ENCODE data around the gene MED22. TPM values are rescaled to one million over a fixed set of nuclear protein-coding genes. Genes with fewer than 3 reads are reported as not detected.
A peak's percentile ranks its signal among the peaks of the same experiment; 100 is the strongest.
"Not testable (repeated sequence)": the region's sequence is repeated elsewhere in the genome, so short reads cannot be mapped to it uniquely, and the experiment has no call there.

MED22 gene
- total RNA-seq, 4 donors from 2014 or later = 12.3 to 31.1 (median 26.9) TPM

GRCh38 chr9:133329306-133330156 is 18.4 kb downstream of the MED22 start:
- 48 to 52% methylated on average over 21 of the region's 21 CpGs for WGBS, 2 donors
- intact Hi-C loops (cut with DNase I; ENCODE audit: low total_unique reads) = loop anchor here (10.0 kb wide), 1 partner anchor 145 kb away; no protein-coding TSS in a partner anchor
- not testable (repeated sequence) for H3K4me3 ChIP-seq (ENCODE audit: low read depth, poor library complexity, severe bottlenecking)
- DNase-seq (ENCODE audit: low spot score in 2 of 2) = peak in 1 of 2 donors; percentile 84
- TF ChIP-seq CTCF (IDR thresholded peaks at IDR 0.05) = peak in 1 of 3 donors; percentile 17

GRCh38 chr9:133327834-133328484 is 20.0 kb downstream of the MED22 start:
- H3K4me3 ChIP-seq (ENCODE audit: low read depth, poor library complexity, severe bottlenecking) = no peak overlapping the region
- TF ChIP-seq POLR2A (IDR thresholded peaks at IDR 0.05) = no peak
- no peak for TF ChIP-seq CTCF (IDR thresholded peaks at IDR 0.05)
- DNase-seq (ENCODE audit: low spot score in 2 of 2) = peak in 1 of 2 donors; percentile 70
- 92% methylated on average over 10 of the region's 10 CpGs for WGBS, 2 donors
- intact Hi-C loops (cut with DNase I; ENCODE audit: low total_unique reads) = no loop called here

- H3K4me3 ChIP-seq (ENCODE audit: low read depth, poor library complexity, severe bottlenecking); intact Hi-C loops (cut with DNase I; ENCODE audit: low total_unique reads): not testable (repeated sequence)
- WGBS, 2 donors = 83 to 87% methylated on average over 6 of the region's 6 CpGs
- DNase-seq (ENCODE audit: low spot score in 2 of 2) = peak in 1 of 2 donors; percentile 37
Observed at GRCh38 chr9:133327021-133327420, 20.9 kb downstream of the MED22 start.

GRCh38 chr9:133323991-133324703 is 23.8 kb downstream of the MED22 start:
- WGBS, 2 donors = 86 to 90% methylated on average over 13 of the region's 13 CpGs

GRCh38 chr9:133323211-133323610 is 24.7 kb downstream of the MED22 start:
- peak in 1 of 2 donors; percentile 70 for DNase-seq (ENCODE audit: low spot score in 2 of 2)
- TF ChIP-seq POLR2A (IDR thresholded peaks at IDR 0.05) = no peak
- H3K4me3 ChIP-seq (ENCODE audit: low read depth, poor library complexity, severe bottlenecking) = no peak overlapping the region
- WGBS, 2 donors = 88 to 91% methylated on average over 10 of the region's 10 CpGs
- intact Hi-C loops (cut with DNase I; ENCODE audit: low total_unique reads) = no loop called here

More at GRCh38 chr9:133323991-133324703, 23.8 kb downstream of the MED22 start:
- H3K4me3 ChIP-seq (ENCODE audit: low read depth, poor library complexity, severe bottlenecking) = no peak overlapping the region
- TF ChIP-seq POLR2A (IDR thresholded peaks at IDR 0.05) = no peak
- no peak for TF ChIP-seq CTCF (IDR thresholded peaks at IDR 0.05)
- DNase-seq (ENCODE audit: low spot score in 2 of 2) = peak in 1 of 2 donors; percentile 63
- intact Hi-C loops (cut with DNase I; ENCODE audit: low total_unique reads) = no loop called here

GRCh38 chr9:133322701-133323100 is 25.2 kb downstream of the MED22 start:
- 78 to 79% methylated on average over 14 of the region's 14 CpGs for WGBS, 2 donors
- no peak overlapping the region for H3K4me3 ChIP-seq (ENCODE audit: low read depth, poor library complexity, severe bottlenecking)
- DNase-seq (ENCODE audit: low spot score in 2 of 2) = peak in 1 of 2 donors; percentile 68
- TF ChIP-seq CTCF (IDR thresholded peaks at IDR 0.05) (no peak), POLR2A (IDR thresholded peaks at IDR 0.05) (no peak)
- intact Hi-C loops (cut with DNase I; ENCODE audit: low total_unique reads) = no loop called here

Data from lower leg skin (tissue), 4 donors.